CD4-positive, CD25-positive, alpha-beta regulatory T cell (primary cell): ENCODE results near the gene ASAP3. TPM values are rescaled to one million over a fixed set of nuclear protein-coding genes. Genes with fewer than 3 reads are reported as not detected.

Experiments used
- ATAC-seq, 2 donors: fragments of 150-1000 bp; cut with Tn5 transposase; one replicate each; pipeline ENCODE4 v1.10.0; 2021; ENCODE audit warnings: low read depth in 2 of 2, moderate number of reproducible peaks in 2 of 2, moderate library complexity in 1 of 2
- DNase-seq, 3 donors: peaks; one replicate each; pipeline versions ENCODE4 v3.0.0 to v3.0.0-alpha.2; 2012 to 2022; ENCODE audit warnings: mixed read lengths in 1 of 3
- H3K27ac ChIP-seq: one replicate; pipeline ENCODE4 v1.7.0; 2013; ENCODE audit warnings: mild to moderate bottlenecking, low read length; ENCODE audit not compliant: insufficient read depth, poor library complexity, severe bottlenecking
- H3K27me3 ChIP-seq: one replicate; pipeline ENCODE4 v1.7.0; 2013; ENCODE audit warnings: low read length; ENCODE audit not compliant: control insufficient read depth, insufficient read depth
- H3K36me3 ChIP-seq: one replicate; pipeline ENCODE4 v1.7.0; 2013; ENCODE audit warnings: mild to moderate bottlenecking, low read length, moderate library complexity; ENCODE audit not compliant: control insufficient read depth, insufficient read depth
- H3K4me1 ChIP-seq: 2 replicates; pipeline ENCODE4 v1.7.0; 2013; ENCODE audit warnings: mild to moderate bottlenecking, low read length; ENCODE audit not compliant: insufficient read depth, control insufficient read depth, poor library complexity, severe bottlenecking
- H3K4me3 ChIP-seq: one replicate; pipeline ENCODE4 v1.7.0; 2013; ENCODE audit warnings: low read depth, mild to moderate bottlenecking, low read length, moderate library complexity
- H3K9me3 ChIP-seq, 2 experiments: 1 replicate in 1 of 2; 2 replicates in 1 of 2; pipeline ENCODE4 v1.7.0; 2013; ENCODE audit warnings: low read length in 2 of 2, mild to moderate bottlenecking in 1 of 2, moderate library complexity in 1 of 2; ENCODE audit not compliant: control insufficient read depth in 2 of 2
- H3K27ac Mint-ChIP-seq, 3 donors: one replicate each; pipeline ENCODE4 v1.8.0; 2020 to 2022; ENCODE audit warnings: mild to moderate bottlenecking in 3 of 3, mixed read lengths in 3 of 3, moderate library complexity in 2 of 3
- H3K27me3 Mint-ChIP-seq: one replicate; pipeline ENCODE4 v1.8.0; 2022; ENCODE audit warnings: mild to moderate bottlenecking, mixed read lengths
- H3K36me3 Mint-ChIP-seq: one replicate; pipeline ENCODE4 v1.8.0; 2020; ENCODE audit warnings: mixed read lengths
- H3K4me1 Mint-ChIP-seq, 4 donors: one replicate each; pipeline ENCODE4 v1.8.0; 2020 to 2022; ENCODE audit warnings: mixed read lengths in 4 of 4, mild to moderate bottlenecking in 1 of 4
- H3K4me3 Mint-ChIP-seq, 4 donors: one replicate each; pipeline ENCODE4 v1.8.0; 2020 to 2022; ENCODE audit warnings: mild to moderate bottlenecking in 4 of 4, mixed read lengths in 4 of 4, moderate library complexity in 3 of 4
- H3K9me3 Mint-ChIP-seq, 7 donors: one replicate each; pipeline ENCODE4 v1.8.0; 2020 to 2022; ENCODE audit warnings: mixed read lengths in 7 of 7, mild to moderate bottlenecking in 3 of 7, moderate library complexity in 2 of 7
- polyA plus RNA-seq, 4 donors: library from polyadenylated mRNA; unstranded; fragments of 300-500 nt; fragmentation: Illumina TruSeq; gene quantifications; one replicate each; pipeline ENCODE4 v1.2.3, GENCODE V29; 2021
- total RNA-seq: library from RNA; stranded (reverse); gene quantifications from one replicate; pipeline ENCODE4 v1.2.3, GENCODE V29; 2022

Gene ASAP3
- 2.3 TPM for total RNA-seq
- polyA plus RNA-seq = under 1 TPM in 3 of 4 donors, not detected in 1; 0.23 to 0.57 (median 0.41) TPM

DNA sequence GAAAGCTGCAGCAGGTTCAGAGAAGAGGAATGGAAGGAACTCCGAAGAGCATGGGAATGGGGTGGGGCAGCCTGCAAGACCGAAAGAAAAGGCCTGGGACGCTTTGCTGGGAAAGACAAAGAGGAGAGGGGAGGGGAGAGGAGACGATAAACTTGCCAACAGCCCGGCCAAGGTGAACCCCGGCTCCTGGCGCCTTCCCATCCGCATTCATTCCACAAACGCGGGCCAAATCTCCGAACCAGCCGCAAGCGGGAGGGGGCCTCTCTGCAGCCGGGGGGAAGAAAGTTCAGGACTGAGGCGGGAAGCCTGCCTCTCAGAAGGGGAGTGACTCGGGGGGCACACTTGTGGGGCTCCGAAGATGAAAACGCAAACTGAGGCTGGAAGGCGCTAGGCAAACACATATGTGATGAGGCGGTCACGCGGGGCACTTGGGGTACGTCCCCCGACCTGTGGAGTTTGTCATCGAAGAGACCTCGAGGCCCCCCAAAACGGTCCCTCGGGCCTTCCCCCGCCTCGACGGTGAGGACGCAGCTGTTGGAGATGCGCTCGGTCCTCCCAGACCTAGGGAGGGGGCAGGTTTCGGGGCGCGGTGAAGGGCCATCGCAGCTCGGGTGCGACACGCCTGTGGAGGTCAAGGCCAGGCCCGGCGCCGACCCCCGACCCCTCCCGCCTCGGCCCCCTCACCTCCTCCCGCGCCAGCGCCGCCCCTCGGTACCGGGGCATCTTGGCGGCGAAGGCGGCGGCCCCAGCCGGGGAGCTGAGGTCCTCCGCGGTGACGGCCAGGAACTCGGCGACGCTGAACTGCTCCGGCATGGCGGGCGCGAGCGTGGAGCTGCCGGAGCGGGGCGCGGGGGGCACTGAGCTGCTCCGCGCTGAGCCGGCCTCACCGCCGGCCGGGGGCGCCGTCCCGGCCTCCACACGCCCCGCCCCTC is at the start of gene ASAP3:
TSS of gene ASAP3 (minus strand) at position 859 of the 932 bp plus-strand sequence. CDS start at position 813, 46 bp downstream.
- Histone ChIP-seq H3K9me3 (no peaks in the 10 kb centered on the region), H3K27me3 (peaks cover 10% of the 10 kb centered on the region), H3K4me3 (peak within 1 kb of the TSS; percentile 51), H3K4me1 (peaks cover 21% of the 10 kb centered on the region), H3K27ac (peak within 1 kb of the TSS; percentile 23), H3K36me3 (no peaks in the 10 kb centered on the region)
- peak within 1 kb of the TSS; percentile 52 to 90 (median 81) for H3K27ac Mint-ChIP-seq
- DNase-seq (peak in 2 of 3 donors; percentile 2 to 29), ATAC-seq (peak; percentile 43)
- no peaks in the 10 kb centered on the region for H3K36me3 Mint-ChIP-seq
- H3K4me1 Mint-ChIP-seq = peaks cover 7 to 26% (median 18%) of the 10 kb centered on the region in 4 donors
- peaks cover 0 to 2% (median 0%) of the 10 kb centered on the region in 7 donors for H3K9me3 Mint-ChIP-seq
- H3K4me3 Mint-ChIP-seq = peak within 1 kb of the TSS; percentile 89 to 95 (median 94)
- peaks cover 53% of the 10 kb centered on the region for H3K27me3 Mint-ChIP-seq

DNA sequence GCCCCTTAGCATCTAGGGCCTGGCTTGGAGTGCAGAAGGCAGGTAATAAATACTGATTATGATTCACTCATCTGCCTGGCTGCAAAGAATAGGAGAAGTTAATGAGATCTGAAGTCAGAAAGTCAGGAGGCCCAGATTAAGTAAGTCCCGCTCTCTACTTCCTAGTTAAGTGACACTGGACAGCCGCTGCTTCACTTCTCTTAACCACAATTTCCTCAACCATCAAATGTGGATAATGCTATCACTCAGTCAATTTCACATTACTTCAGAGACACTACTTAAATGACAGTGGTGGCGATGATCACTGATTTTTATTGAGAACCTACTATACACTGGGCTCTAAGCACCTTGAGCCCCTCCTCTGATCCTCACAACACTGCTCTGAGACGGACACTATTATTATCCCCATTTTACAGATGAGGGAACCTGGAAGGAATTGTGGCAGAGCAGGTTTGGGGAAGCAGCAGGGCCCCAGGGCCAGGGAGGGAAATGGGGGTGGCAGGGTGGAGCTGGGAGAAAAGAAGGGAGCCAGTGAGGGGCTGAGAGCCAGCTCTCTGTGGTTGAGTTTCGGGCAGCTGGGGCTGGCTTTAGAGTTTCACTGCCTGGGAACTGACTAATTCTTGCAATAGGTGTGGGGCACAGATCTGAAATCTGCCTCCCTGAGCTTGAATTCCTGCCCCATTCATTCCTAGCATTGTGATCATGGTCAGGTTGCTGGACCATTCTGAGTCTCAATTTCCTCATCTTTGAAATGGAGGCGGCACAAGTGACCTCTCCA is 49.5 kb upstream of the ASAP3 start:
- Histone ChIP-seq H3K4me1 (peaks cover 54% of the 10 kb centered on the region), H3K36me3 (no peaks in the 10 kb centered on the region), H3K9me3 (no peaks in the 10 kb centered on the region), H3K27me3 (no peaks in the 10 kb centered on the region), H3K4me3 (peak overlapping the region; percentile 35), H3K27ac (peak overlapping the region; percentile 71)
- peak overlapping the region; percentile 55 to 97 (median 73) for H3K4me3 Mint-ChIP-seq
- no peaks in the 10 kb centered on the region for H3K9me3 Mint-ChIP-seq
- no peak for ATAC-seq
- peak overlapping the region; percentile 50 to 70 (median 60) for H3K27ac Mint-ChIP-seq
- no peaks in the 10 kb centered on the region for H3K36me3 Mint-ChIP-seq
- no peaks in the 10 kb centered on the region for H3K27me3 Mint-ChIP-seq
- peak in 1 of 3 donors; percentile 64 for DNase-seq
- H3K4me1 Mint-ChIP-seq = peaks cover 12 to 60% (median 41%) of the 10 kb centered on the region in 4 donors

DNA sequence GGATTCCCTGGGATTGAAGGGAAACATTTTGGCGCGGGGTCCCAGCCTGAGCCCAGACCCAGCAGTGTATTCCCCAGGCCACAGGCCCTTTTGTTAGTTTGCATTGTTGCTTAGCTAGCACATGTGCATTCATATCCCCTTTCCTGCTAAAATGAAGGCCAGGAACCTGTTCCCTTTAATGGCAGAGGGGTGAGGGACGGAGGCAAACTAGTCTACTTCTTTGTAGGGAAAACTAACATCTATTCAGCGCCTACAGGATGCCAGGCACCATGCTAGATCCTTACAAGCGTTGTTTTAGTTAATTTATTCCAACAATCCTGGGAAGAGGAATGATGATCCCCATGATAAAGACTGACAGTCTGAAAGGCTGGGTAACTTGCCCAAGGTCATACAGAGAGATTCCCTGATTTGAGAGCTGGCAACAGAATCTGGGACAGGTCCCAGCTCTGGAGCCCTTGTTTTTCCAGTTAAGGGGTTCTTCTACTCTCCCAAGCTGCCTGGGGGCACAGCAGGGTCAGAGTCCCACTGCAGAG is 47.6 kb upstream of the ASAP3 start:
- Mint-ChIP-seq H3K27ac (peak overlapping the region; percentile 83 to 94 (median 92)), H3K9me3 (no peaks in the 10 kb centered on the region), H3K4me1 (peaks cover 12 to 71% (median 49%) of the 10 kb centered on the region in 4 donors), H3K36me3 (no peaks in the 10 kb centered on the region), H3K27me3 (no peaks in the 10 kb centered on the region), H3K4me3 (peak overlapping the region; percentile 90 to 97 (median 94))
- Histone ChIP-seq H3K27me3 (no peaks in the 10 kb centered on the region), H3K27ac (peak overlapping the region; percentile 71), H3K4me1 (peaks cover 72% of the 10 kb centered on the region), H3K36me3 (no peaks in the 10 kb centered on the region), H3K9me3 (no peaks in the 10 kb centered on the region), H3K4me3 (peak overlapping the region; percentile 53)
- ATAC-seq (no peak), DNase-seq (no peak)

DNA sequence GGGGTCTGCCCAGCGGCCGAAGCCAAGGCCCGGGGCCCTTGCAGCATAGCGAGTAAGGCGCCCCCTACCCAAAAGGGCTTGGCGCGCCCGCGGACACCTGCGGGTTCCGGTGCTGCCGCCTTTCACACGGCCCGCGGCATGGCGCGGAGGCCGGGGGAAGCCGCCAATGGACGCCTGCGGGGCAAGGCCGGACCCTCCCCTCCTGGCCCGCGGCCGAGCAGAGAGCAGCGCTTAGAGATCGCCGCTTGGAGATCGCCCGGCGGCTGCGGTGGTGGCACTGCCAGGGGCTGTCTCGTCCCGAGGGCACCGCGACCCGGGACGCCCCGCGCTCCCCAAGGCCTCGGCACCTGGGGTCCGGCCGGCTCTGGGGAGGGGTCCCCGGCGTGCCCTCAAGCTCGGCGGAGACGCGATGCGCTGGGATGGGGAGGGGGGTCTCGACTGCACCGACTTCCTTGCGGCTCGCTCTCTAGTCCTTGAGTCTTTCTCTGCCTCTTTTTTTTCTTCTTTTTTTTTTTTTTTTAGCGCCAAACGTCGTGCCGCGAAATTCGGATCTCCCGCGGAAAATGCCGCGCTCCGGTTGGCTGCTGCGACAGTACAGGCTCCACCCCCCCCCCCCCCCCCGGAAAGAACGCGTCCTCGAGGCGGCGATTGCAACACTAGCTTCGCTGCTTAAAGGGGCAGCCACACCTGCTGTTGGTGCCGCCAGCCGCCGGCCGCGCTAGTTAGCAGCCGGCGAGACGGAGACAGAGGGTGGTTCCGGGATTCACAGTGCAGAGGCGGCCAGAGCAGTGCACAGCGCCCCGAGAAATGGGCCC is 47.0 kb upstream of the ASAP3 start, which contains the start of gene E2F2:
TSS of gene E2F2 (minus strand) at position 487 of the 815 bp plus-strand sequence. CDS start at position 47, 440 bp downstream.
- H3K9me3 Mint-ChIP-seq = no peaks in the 10 kb centered on the region

DNA sequence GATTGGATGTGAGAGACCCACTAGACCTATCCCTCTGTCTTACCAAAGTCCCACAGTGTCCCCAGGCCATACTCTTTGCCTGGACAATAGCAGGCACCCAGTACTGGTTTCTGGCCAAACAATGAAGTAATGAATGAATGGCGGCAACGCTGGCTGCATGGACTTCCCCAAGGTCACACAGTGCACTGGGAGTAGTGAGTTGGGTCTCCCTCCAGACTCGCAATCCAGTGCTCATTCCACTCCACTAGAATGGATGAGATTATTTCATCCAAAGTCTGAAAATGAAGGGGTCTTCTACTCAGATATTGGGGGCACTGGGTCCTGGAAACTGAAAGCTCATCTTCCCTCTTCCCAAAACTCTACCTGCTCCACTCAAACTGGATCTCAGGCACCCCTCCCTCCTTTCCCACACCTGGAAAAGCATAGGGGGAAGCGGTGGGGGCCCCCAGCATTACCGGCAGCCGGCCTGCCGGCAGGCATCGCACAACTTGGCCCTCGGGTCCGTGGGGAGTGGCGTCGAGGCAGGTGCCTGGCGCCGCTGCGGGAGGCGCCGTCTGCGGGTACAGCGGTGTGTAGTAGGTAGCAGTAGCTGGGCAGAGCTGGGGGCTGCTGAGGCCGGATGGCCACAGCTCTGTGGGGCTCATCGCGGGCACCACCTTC is 46.2 kb upstream of the ASAP3 start:
- no peaks in the 10 kb centered on the region for H3K36me3 ChIP-seq
- DNase-seq = peak in 1 of 3 donors; percentile 60
- H3K9me3 ChIP-seq = no peaks in the 10 kb centered on the region
- ATAC-seq = no peak
- H3K4me1 ChIP-seq = peaks cover 86% of the 10 kb centered on the region
- H3K27me3 Mint-ChIP-seq = no peaks in the 10 kb centered on the region
- H3K4me1 Mint-ChIP-seq = peaks cover 18 to 83% (median 61%) of the 10 kb centered on the region in 4 donors
- peak overlapping the region; percentile 83 to 94 (median 86) for H3K4me3 Mint-ChIP-seq
- peak overlapping the region; percentile 73 for H3K4me3 ChIP-seq
- peak overlapping the region in 2 of 3 donors; percentile 83 to 91 for H3K27ac Mint-ChIP-seq
- no peaks in the 10 kb centered on the region for H3K36me3 Mint-ChIP-seq
- H3K27ac ChIP-seq = peak overlapping the region; percentile 79
- no peaks in the 10 kb centered on the region for H3K27me3 ChIP-seq
- H3K9me3 Mint-ChIP-seq = no peaks in the 10 kb centered on the region

More for the DNA sequence above, 47.0 kb upstream of the ASAP3 start, which contains the start of gene E2F2:
- H3K4me3 Mint-ChIP-seq = peak within 1 kb of the TSS; percentile 90 to 97 (median 94)
- Histone ChIP-seq H3K9me3 (no peaks in the 10 kb centered on the region), H3K4me1 (peaks cover 79% of the 10 kb centered on the region), H3K27ac (peak within 1 kb of the TSS; percentile 79), H3K36me3 (no peaks in the 10 kb centered on the region), H3K4me3 (peak within 1 kb of the TSS; percentile 73), H3K27me3 (no peaks in the 10 kb centered on the region)
- H3K36me3 Mint-ChIP-seq = no peaks in the 10 kb centered on the region
- peaks cover 14 to 78% (median 56%) of the 10 kb centered on the region in 4 donors for H3K4me1 Mint-ChIP-seq
- peak; percentile 78 to 94 (median 83) for DNase-seq
- peak within 1 kb of the TSS; percentile 83 to 94 (median 92) for H3K27ac Mint-ChIP-seq
- H3K27me3 Mint-ChIP-seq = no peaks in the 10 kb centered on the region
- ATAC-seq = peak; percentile 84

DNA sequence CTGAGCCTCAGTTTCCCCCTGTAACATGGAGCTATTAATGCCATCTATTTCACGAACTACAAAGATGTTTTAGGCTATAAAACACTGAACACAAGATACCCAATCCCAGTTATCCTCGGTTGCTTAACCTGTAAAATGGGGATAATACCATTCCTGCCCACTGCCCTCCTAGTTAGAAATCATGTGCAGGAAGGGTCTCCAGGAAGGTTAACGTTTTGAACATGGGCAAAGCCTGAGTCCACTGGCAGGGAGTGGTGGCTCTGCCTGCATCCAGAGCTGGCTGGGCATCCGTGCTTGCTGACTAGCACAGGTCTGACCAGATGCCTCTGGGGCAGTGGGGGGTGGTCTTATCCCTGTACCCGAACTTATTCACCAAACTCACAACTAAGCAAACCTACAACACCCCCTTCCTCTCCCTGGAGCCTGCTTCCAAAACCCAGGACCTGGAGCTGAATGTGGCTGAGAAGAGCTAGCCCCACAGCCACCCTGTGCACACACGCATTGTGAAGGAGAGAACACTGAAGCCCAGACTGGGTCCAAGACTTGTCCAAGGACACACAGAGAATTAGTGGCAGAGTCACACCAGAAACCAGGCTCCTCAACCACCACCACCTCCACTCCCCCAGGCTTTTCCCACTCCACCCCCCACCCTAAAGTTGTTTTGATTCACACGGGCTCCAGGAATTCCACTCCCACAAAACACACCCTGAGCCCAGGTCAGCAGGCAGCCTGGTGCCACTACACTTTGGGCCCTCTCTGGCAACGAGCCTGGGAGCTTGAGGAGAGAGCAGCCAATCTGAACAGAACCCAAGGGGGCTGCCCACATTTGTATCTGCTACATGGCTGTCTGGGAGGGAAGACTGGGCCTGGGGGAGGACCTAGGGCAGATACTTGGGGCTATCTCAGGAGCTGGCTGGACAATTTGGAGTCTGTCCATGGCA is 45.4 kb upstream of the ASAP3 start:
- no peak for ATAC-seq
- Histone ChIP-seq H3K4me3 (peak overlapping the region; percentile 73), H3K36me3 (no peaks in the 10 kb centered on the region), H3K4me1 (peaks cover 94% of the 10 kb centered on the region), H3K9me3 (no peaks in the 10 kb centered on the region), H3K27ac (peak overlapping the region; percentile 79), H3K27me3 (no peaks in the 10 kb centered on the region)
- H3K4me3 Mint-ChIP-seq = peak overlapping the region; percentile 83 to 94 (median 86)
- peak overlapping the region; percentile 65 to 91 (median 89) for H3K27ac Mint-ChIP-seq
- peak in 1 of 3 donors; percentile 30 for DNase-seq
- no peaks in the 10 kb centered on the region for H3K36me3 Mint-ChIP-seq
- H3K9me3 Mint-ChIP-seq = no peaks in the 10 kb centered on the region
- peaks cover 18 to 89% (median 63%) of the 10 kb centered on the region in 4 donors for H3K4me1 Mint-ChIP-seq
- H3K27me3 Mint-ChIP-seq = no peaks in the 10 kb centered on the region
